Posterior vena cava (tissue), 2 donors: ENCODE measurements around the gene ASB2. TPM values are rescaled to one million over a fixed set of nuclear protein-coding genes. Genes with fewer than 3 reads are reported as not detected.

Source experiments
- DNase-seq: peaks from one replicate; pipeline ENCODE4 v3.0.0-alpha.2; 2020; ENCODE audit warnings: low spot score
- intact Hi-C, 2 donors: fragments of 100-400 bp; cut with DNase I; formaldehyde crosslinking; loops; one replicate each; pipeline versions ENCODE4 v1.14.1 to v1.14.2; 2022 to 2023
- total RNA-seq, 2 donors: library from RNA; stranded (reverse); fragmentation: NEBNext Ultra II Directional; extraction: Animal tissue kit (Norgen Biotek cat#: 25700); gene quantifications; one replicate each; pipeline ENCODE4 v1.2.1, GENCODE V29; 2021
- donor health status: DM: yes; HTN: yes; CAD: no.
- donor health status: DM: yes; HTN: yes; CAD: no.

Gene ASB2
- total RNA-seq, 2 donors from 2014 or later: 60.0 to 66.5 TPM

GRCh38 chr14:93965946-93966474 lies 10.4 kb downstream of the ASB2 start:
- no peak for DNase-seq
- intact Hi-C loops: no loop called here

GRCh38 chr14:93965287-93965821 lies 11.0 kb downstream of the ASB2 start:
- DNase-seq: no peak
- intact Hi-C loops: no loop called here

- intact Hi-C loops: no loop called here
- DNase-seq: no peak
These were observed 11.5 kb downstream of the ASB2 start for GRCh38 chr14:93964820-93965286.

GRCh38 chr14:93964281-93964680 lies 12.1 kb downstream of the ASB2 start:
- intact Hi-C loops: no loop called here
- no peak for DNase-seq

GRCh38 chr14:93963692-93964091 lies 12.7 kb downstream of the ASB2 start:
- intact Hi-C loops: no loop called here

GRCh38 chr14:93962701-93963601 lies 13.4 kb downstream of the ASB2 start:
- intact Hi-C loops: no loop called here
- DNase-seq: no peak

More at GRCh38 chr14:93963692-93964091, 12.7 kb downstream of the ASB2 start:
- no peak for DNase-seq

- no peak for DNase-seq
- intact Hi-C loops: no loop called here
These were observed 14.8 kb downstream of the ASB2 start for GRCh38 chr14:93961620-93962019.

GRCh38 chr14:93960774-93961438 lies 15.5 kb downstream of the ASB2 start:
- no peak for DNase-seq
- intact Hi-C loops: no loop called here

- DNase-seq: no peak
- intact Hi-C loops: no loop called here
These were observed 16.3 kb downstream of the ASB2 start for GRCh38 chr14:93960108-93960475.

- DNase-seq: no peak
- intact Hi-C loops: no loop called here
These were observed 16.9 kb downstream of the ASB2 start for GRCh38 chr14:93959239-93960107.

- intact Hi-C loops: no loop called here
- no peak for DNase-seq
These were observed 17.7 kb downstream of the ASB2 start for GRCh38 chr14:93958567-93959238.

GRCh38 chr14:93957751-93958566 lies 18.4 kb downstream of the ASB2 start:
- no peak for DNase-seq
- intact Hi-C loops: no loop called here

GRCh38 chr14:93957333-93957710 lies 19.0 kb downstream of the ASB2 start:
- intact Hi-C loops: no loop called here
- no peak for DNase-seq

GRCh38 chr14:93956514-93957332 lies 19.6 kb downstream of the ASB2 start:
- no peak for DNase-seq
- intact Hi-C loops: no loop called here

- no peak for DNase-seq
- intact Hi-C loops: no loop called here
These were observed 20.4 kb downstream of the ASB2 start for GRCh38 chr14:93955850-93956481.
